GM23338 (cell line): ENCODE data around the gene TMEM273. TPM values are rescaled to one million over a fixed set of nuclear protein-coding genes. Genes with fewer than 3 reads are reported as not detected.

ENCODE experiments used
- ATAC-seq: fragments of 200-7000 bp; cut with Tn5 transposase; 3 replicates; pipeline ENCODE4 v1.9.1; 2020
- DNase-seq: peaks from one replicate; pipeline ENCODE4 v3.0.0-alpha.2; 2015; ENCODE audit warnings: low spot score
- H2AFZ ChIP-seq: fragments of 200-600 bp; sonication (generic); 2 replicates; pipeline ENCODE4 v1.8.0; 2016; ENCODE audit warnings: antibody characterized with exemption, mild to moderate bottlenecking, moderate library complexity
- H3F3A ChIP-seq: fragments of 200-600 bp; sonication (generic); replicated peaks from 2 replicates; pipeline ENCODE4 v1.8.0; 2017; ENCODE audit warnings: antibody characterized with exemption, mixed run types, low read depth
- H3K27ac ChIP-seq: fragments of 200-600 bp; sonication (generic); 2 replicates; pipeline ENCODE4 v1.6.1; 2016; ENCODE audit warnings: low read depth
- H3K27me3 ChIP-seq: fragments of 200-600 bp; sonication (generic); 2 replicates; pipeline ENCODE4 v1.8.0; 2016; ENCODE audit warnings: mild to moderate bottlenecking, mixed run types, moderate library complexity; ENCODE audit not compliant: insufficient read depth
- H3K36me3 ChIP-seq: fragments of 200-600 bp; sonication (generic); 2 replicates; pipeline ENCODE4 v1.8.0; 2016; ENCODE audit warnings: mild to moderate bottlenecking; ENCODE audit not compliant: insufficient read depth
- H3K4me1 ChIP-seq: fragments of 200-600 bp; sonication (generic); 2 replicates; pipeline ENCODE4 v1.8.0; 2016; ENCODE audit warnings: mild to moderate bottlenecking, moderate library complexity; ENCODE audit not compliant: insufficient read depth
- H3K4me2 ChIP-seq: fragments of 200-600 bp; sonication (generic); 2 replicates; pipeline ENCODE4 v1.7.1; 2017; ENCODE audit warnings: mixed run types
- H3K4me3 ChIP-seq: fragments of 200-600 bp; sonication (generic); 2 replicates; pipeline ENCODE4 v1.6.1; 2016; ENCODE audit warnings: mixed run types
- H3K79me2 ChIP-seq: fragments of 200-600 bp; sonication (generic); replicated peaks from 2 replicates; pipeline ENCODE4 v1.8.0; 2017; ENCODE audit warnings: mild to moderate bottlenecking; ENCODE audit not compliant: insufficient read depth
- H3K9me2 ChIP-seq: fragments of 200-600 bp; sonication (generic); 2 replicates; pipeline ENCODE4 v1.8.0; 2017; ENCODE audit not compliant: insufficient read depth
- H4K20me1 ChIP-seq: fragments of 200-600 bp; sonication (generic); replicated peaks from 2 replicates; pipeline ENCODE4 v1.8.0; 2017; ENCODE audit warnings: mild to moderate bottlenecking; ENCODE audit not compliant: insufficient read depth
- H3K27ac Mint-ChIP-seq: 2 replicates; pipeline ENCODE4 v1.8.0; 2020; ENCODE audit warnings: inconsistent platforms, mild to moderate bottlenecking, moderate library complexity, mixed read lengths
- H3K27me3 Mint-ChIP-seq: 3 replicates; pipeline ENCODE4 v1.8.0; 2022; ENCODE audit warnings: low read depth, mild to moderate bottlenecking, moderate library complexity, mixed read lengths, inconsistent platforms; ENCODE audit not compliant: insufficient read depth, poor library complexity
- H3K36me3 Mint-ChIP-seq: 3 replicates; pipeline ENCODE4 v1.8.0; 2021; ENCODE audit warnings: low read depth, mild to moderate bottlenecking, inconsistent platforms, moderate library complexity, mixed read lengths
- H3K4me1 Mint-ChIP-seq: 3 replicates; pipeline ENCODE4 v1.8.0; 2020; ENCODE audit warnings: mild to moderate bottlenecking, inconsistent platforms, mixed read lengths
- H3K4me3 Mint-ChIP-seq: 3 replicates; pipeline ENCODE4 v1.8.0; 2021; ENCODE audit warnings: moderate library complexity, mild to moderate bottlenecking, inconsistent platforms, mixed read lengths
- H3K9me3 Mint-ChIP-seq: 3 replicates; pipeline ENCODE4 v1.8.0; 2020; ENCODE audit warnings: moderate library complexity, mild to moderate bottlenecking, inconsistent platforms, mixed read lengths
- CREB1 ChIP-seq: fragments of 250-450 bp; sonication (Bioruptor Pico); IDR thresholded peaks from 2 replicates; pipeline ENCODE4 v1.5.0; 2020; ENCODE audit warnings: low read depth, mild to moderate bottlenecking, moderate library complexity
- ETS1 ChIP-seq: IDR thresholded peaks from 2 replicates; pipeline ENCODE4 v1.6.1; 2016; ENCODE audit warnings: antibody characterized with exemption
- EZH2 ChIP-seq: fragments of 200-600 bp; sonication (generic); IDR thresholded peaks from one replicate; pipeline ENCODE4 v1.8.0; 2017; ENCODE audit warnings: antibody characterized with exemption, mild to moderate bottlenecking, low read depth; ENCODE audit not compliant: unreplicated experiment
- EZH2phosphoT487 ChIP-seq: fragments of 200-600 bp; sonication (generic); IDR thresholded peaks from one replicate; pipeline ENCODE4 v1.8.1; 2018; ENCODE audit warnings: antibody characterized with exemption; ENCODE audit not compliant: unreplicated experiment
- JUNB ChIP-seq: IDR thresholded peaks from one replicate; pipeline ENCODE4 v1.6.1; 2016; ENCODE audit warnings: antibody characterized with exemption; ENCODE audit not compliant: unreplicated experiment
- NANOG ChIP-seq: IDR thresholded peaks from 2 replicates; pipeline ENCODE4 v1.6.1; 2016; ENCODE audit warnings: antibody characterized with exemption, borderline replicate concordance
- POLR2AphosphoS5 ChIP-seq: IDR thresholded peaks from 2 replicates; pipeline ENCODE4 v1.6.1; 2016; ENCODE audit warnings: antibody characterized with exemption, low read depth
- REST ChIP-seq: IDR thresholded peaks from one replicate; pipeline ENCODE4 v1.6.1; 2018; ENCODE audit warnings: antibody characterized with exemption; ENCODE audit not compliant: unreplicated experiment
- STAT1 ChIP-seq: IDR thresholded peaks from one replicate; pipeline ENCODE4 v1.6.1; 2016; ENCODE audit warnings: antibody characterized with exemption; ENCODE audit not compliant: unreplicated experiment
- ZNF114 ChIP-seq: fragments of 250-450 bp; sonication (Bioruptor Pico); IDR thresholded peaks from 2 replicates; pipeline ENCODE4 v1.5.0; 2020; ENCODE audit warnings: mild to moderate bottlenecking, moderate library complexity
- ZNF331 ChIP-seq: fragments of 250-450 bp; sonication (Bioruptor Pico); IDR thresholded peaks from 2 replicates; pipeline ENCODE4 v1.5.0; 2020; ENCODE audit warnings: low read depth, mild to moderate bottlenecking, moderate library complexity
- ZNF462 ChIP-seq: fragments of 250-450 bp; sonication (Bioruptor Pico); IDR thresholded peaks from 2 replicates; pipeline ENCODE4 v1.5.0; 2020; ENCODE audit warnings: mild to moderate bottlenecking, moderate library complexity
- polyA plus RNA-seq: library from polyadenylated mRNA; unstranded; fragments of >200 nt; fragmentation: Nextera tagmentation; extraction: Ambion mirVana; gene quantifications from 2 replicates; pipeline ENCODE4 v1.2.1, GENCODE V29; 2016
- total RNA-seq: library from RNA; depleted of rRNA; stranded (reverse); fragments of >200 nt; shearing (Covaris generic); gene quantifications from 2 replicates; pipeline ENCODE4 v1.2.3, GENCODE V29; 2014
- TF ChIP-seq, protein P1 (sequence below), 2 experiments: fragments of 200-600 bp in 1 of 2; sonication (generic) in 1 of 2; conservative IDR thresholded peaks; 2 replicates each; pipeline versions ENCODE4 v1.5.1 to v1.6.1; 2016 to 2017; ENCODE audit warnings: antibody characterized with exemption in 2 of 2, low read depth in 2 of 2, mild to moderate bottlenecking in 2 of 2, moderate library complexity in 1 of 2

TMEM273 gene
- total and polyA plus RNA-seq, 2 experiments from 2014 or later = not detected

- Mint-ChIP-seq H3K27me3 (peaks cover 1% of the 10 kb centered on the region), H3K27ac (no peak overlapping the region), H3K9me3 (no peaks in the 10 kb centered on the region), H3K4me3 (no peak overlapping the region), H3K4me1 (no peaks in the 10 kb centered on the region), H3K36me3 (no peaks in the 10 kb centered on the region)
- no peak for TF ChIP-seq JUNB
- TF ChIP-seq ETS1 = no peak
- no peak for TF ChIP-seq CREB1 (CRISPR knock-in tag)
- TF ChIP-seq NANOG = no peak
- no peak for TF ChIP-seq STAT1
- no peak for TF ChIP-seq ZNF462 (CRISPR knock-in tag)
- no peak for TF ChIP-seq EZH2phosphoT487
- no peak for TF ChIP-seq POLR2AphosphoS5
- TF ChIP-seq ZNF331 (CRISPR knock-in tag) = no peak
- TF ChIP-seq ZNF114 (CRISPR knock-in tag) = no peak
- no peak for TF ChIP-seq EZH2
- TF ChIP-seq, protein P1, sequence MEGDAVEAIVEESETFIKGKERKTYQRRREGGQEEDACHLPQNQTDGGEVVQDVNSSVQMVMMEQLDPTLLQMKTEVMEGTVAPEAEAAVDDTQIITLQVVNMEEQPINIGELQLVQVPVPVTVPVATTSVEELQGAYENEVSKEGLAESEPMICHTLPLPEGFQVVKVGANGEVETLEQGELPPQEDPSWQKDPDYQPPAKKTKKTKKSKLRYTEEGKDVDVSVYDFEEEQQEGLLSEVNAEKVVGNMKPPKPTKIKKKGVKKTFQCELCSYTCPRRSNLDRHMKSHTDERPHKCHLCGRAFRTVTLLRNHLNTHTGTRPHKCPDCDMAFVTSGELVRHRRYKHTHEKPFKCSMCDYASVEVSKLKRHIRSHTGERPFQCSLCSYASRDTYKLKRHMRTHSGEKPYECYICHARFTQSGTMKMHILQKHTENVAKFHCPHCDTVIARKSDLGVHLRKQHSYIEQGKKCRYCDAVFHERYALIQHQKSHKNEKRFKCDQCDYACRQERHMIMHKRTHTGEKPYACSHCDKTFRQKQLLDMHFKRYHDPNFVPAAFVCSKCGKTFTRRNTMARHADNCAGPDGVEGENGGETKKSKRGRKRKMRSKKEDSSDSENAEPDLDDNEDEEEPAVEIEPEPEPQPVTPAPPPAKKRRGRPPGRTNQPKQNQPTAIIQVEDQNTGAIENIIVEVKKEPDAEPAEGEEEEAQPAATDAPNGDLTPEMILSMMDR (conservative IDR thresholded peaks at IDR 0.05; ENCODE audit: low read depth in 2 of 2) = no peak
- TF ChIP-seq REST = no peak
- H3K4me1 ChIP-seq = no peaks in the 10 kb centered on the region
- H3K4me2 ChIP-seq = no peak overlapping the region
- no peak overlapping the region for H2AFZ ChIP-seq
- peaks cover 10% of the 10 kb centered on the region for H3K9me2 ChIP-seq
- H3F3A ChIP-seq = no peaks in the 10 kb centered on the region
- no peaks in the 10 kb centered on the region for H3K79me2 ChIP-seq
- H3K27ac ChIP-seq = no peak overlapping the region
- no peaks in the 10 kb centered on the region for H3K27me3 ChIP-seq
- ATAC-seq (no peak), DNase-seq (no peak)
- no peak overlapping the region for H3K4me3 ChIP-seq
- no peaks in the 10 kb centered on the region for H4K20me1 ChIP-seq
- no peaks in the 10 kb centered on the region for H3K36me3 ChIP-seq
These were observed 58.8 kb downstream of the TMEM273 start for GRCh38 chr10:49129376-49129775.
